Stimulated activated CD4-positive, alpha-beta T cell treated with anti-CD3 and anti-CD28 coated beads, Interleukin-12 subunit alpha, Interleukin-12 subunit beta, amount 100 ng/mL, for 24 hours (primary cell): ENCODE data around the gene CCDC71.
A peak's percentile ranks its signal among the peaks of the same experiment; 100 is the strongest.

Source experiments
- DNase-seq, 2 experiments: peaks; one replicate each; pipeline ENCODE4 v3.0.0-alpha.2; 2020; ENCODE audit warnings: low read depth in 2 of 2

The CCDC71 gene

GRCh38 chr3:49131576-49131975, 34.6 kb downstream of the CCDC71 start:
- DNase-seq: no peak

DNA sequence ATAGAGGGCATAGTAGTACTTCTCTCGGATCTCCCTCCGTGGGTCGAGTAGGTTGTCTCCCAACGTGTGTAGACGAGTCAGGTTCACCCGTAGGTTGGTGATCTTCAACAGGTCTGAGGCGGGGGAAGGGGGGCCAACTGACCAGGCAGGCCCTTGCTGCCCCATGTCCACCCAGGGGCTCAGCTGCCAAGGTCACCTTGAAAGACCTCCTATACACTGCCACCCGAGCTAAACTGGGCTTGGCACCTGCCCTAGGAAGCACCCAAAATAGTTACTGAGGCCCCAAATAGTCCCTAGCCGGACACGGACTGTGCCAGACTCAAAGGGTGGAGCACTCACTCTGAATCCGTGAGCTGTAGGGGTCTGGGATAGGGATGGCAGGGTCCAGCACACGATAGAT, 35.1 kb downstream of the CCDC71 start:
- DNase-seq: no peak

DNA sequence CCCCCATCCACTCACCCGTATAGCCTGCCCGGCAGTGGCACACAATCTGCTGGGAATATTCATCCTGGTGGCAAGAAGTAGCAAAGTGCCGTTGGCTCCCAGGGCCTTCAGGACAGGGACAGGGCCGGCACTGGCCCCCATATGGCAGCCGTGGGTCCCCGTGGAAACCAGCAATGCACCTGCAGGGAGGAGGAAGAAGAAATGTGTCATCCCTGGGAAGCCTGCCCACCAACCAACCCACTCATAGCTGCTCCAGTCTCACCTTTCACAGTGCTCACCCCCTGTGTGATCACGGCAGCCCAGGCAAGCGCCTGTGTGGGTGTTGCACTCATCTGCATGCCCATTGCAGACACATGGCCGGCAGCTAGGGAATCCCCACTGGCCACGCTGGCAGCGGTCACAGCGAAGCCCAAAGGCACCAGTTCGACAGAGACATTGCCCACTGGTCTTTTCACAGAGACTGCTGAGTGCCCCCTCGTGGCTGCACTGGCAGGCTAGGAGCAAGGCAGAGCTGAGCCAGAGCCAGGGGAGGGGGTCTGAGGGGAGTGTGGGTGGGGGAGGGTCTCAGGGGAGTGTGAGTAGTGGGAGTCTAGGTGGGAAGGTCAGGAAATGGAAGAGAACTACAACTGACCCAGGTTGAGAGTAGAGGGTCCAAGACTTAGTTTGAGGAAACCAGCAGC, 41.0 kb downstream of the CCDC71 start:
- DNase-seq: no peak

- DNase-seq: no peak
These were observed 41.9 kb downstream of the CCDC71 start for GRCh38 chr3:49124203-49124602.

- no peak for DNase-seq
These were observed 42.4 kb downstream of the CCDC71 start for GRCh38 chr3:49123687-49124086.

DNA sequence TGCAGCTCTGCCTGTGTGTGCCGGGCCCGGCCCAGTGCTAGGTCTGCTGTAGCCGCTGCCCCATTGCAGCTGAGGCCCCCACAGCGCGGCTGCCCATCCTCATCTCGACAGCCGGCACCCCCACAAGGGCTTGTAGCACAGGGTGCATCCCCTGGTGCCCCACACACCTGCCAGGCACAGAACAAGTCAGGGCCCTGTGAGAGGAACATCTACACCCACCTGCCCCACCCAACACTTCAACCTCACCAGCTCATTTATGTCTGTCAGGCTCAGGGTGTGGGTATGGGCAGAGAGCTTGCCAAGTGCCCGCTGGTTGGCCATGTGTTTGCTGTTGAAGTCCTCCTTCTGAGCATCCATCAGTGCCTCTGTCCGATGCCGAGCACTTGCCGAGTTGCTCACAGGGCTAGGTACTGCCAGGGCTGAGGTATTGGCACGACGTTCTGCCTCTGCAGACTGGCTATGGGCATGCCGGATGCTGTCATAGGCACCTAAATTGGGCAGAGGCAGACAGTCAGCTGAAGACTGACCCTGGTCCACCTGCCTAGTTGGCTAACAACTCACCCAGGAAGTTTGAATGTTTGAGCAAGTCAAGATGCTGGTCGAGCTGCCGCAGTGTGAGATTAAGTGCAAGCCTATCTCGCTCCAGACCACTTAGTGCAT, 43.1 kb downstream of the CCDC71 start:
- DNase-seq: no peak

DNA sequence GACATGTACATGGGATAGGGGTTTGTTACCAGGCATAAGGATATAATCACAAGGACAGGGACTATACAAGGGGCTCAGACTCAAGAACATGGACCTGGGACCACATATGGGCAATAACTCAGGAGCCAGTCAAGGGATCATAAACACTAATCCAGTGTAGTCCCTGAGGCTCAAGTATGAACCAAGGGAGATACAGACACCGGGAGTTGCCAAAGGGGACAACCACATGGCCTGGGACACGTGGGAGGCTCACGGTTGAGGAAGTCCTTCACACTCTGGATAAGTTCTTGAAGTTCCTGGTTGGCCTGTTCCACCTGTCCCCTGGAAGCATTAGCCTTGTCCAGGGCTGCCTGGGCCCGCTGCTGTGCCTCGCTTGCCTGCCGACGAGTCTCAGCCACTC, 43.7 kb downstream of the CCDC71 start:
- no peak for DNase-seq

DNA sequence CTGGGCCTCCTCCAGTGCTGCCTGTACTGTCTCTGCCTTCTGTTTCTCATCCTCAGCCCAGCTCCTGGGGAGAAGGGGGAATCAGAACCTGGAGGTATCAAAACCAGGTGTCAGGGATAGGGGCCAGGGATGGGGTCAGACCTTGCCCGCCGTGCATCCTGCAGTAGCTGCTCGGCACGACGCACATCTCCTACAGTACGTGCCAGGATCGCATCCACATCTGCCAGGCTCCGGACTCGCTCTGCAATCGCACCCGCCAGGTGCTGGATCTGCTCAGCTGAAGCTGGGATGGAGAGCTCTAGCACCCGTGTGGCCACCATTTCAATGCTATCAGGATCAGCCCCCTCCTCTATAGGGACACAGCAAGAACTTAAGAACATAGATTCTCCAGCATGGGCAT, 44.1 kb downstream of the CCDC71 start:
- DNase-seq: no peak

DNA sequence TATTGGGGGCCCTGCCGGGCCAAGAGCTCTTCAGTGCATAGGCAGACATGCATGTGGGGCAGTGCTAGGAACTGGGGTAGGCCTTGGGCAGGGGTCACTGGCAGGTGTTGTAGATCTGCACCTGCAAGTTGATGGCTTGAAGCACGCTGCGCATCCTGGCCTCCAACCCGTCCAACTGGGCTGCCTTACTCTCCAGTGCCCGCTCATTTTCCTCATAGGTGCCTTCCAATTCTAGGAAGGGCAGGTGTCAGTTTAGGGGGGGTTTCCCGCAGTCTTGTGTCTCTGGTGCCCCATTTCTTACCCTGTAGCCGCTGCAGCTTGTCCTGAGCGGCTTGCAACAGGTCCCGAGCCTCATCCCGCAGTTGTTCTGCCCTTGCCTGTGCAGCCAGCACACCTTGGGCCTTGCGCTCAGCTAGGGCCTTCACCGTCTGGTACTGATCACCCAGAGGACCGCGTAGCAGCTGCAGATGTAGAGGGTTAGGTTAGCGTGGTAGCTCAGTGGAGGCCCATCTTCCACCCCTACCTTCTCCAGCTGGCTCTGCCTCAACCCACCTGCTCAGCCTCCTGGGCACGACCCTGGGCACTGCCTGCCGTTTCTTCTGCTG, 44.9 kb downstream of the CCDC71 start:
- DNase-seq: no peak

- peak; percentile 92 to 93 for DNase-seq
These were observed 45.5 kb downstream of the CCDC71 start, which contains the start of gene USP19 for GRCh38 chr3:49120438-49121131. TSS of gene USP19 (minus strand) at chr3:49120823. CDS start at chr3:49119145, 1,678 bp downstream.

GRCh38 chr3:49120096-49120437, 46.1 kb downstream of the CCDC71 start:
- no peak for DNase-seq

DNA sequence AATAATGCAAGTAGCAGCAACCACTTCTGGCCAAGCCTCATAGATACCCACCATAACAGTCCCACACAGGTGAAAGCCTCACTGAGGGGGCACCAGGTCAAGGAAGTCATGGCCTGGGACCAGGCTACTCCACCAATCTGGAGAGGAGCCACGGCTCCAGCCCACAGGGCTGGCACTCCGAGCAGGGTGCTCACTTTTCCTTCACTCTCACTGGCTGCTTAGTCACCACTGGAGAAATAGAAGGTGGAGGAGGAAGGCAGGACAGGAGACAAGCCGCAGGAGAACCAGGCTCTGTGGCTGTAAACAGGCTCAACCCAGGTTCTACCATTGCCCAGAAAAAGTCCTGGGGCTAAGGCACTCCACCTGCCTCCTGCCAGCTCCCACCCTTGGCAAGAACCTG, 46.7 kb downstream of the CCDC71 start:
- no peak for DNase-seq

- no peak for DNase-seq
These were observed 47.1 kb downstream of the CCDC71 start for GRCh38 chr3:49119036-49119435.
